T-helper 2 cell treated with Interferon-gamma antibody and Interleukin-4, amounts not matched to agents 100 ng/mL and 5 ng/mL, for 36 hours (primary cell): Measurements from ENCODE around the gene IRF6. TPM values are rescaled to one million over a fixed set of nuclear protein-coding genes. Genes with fewer than 3 reads are reported as not detected.
"Not testable (repeated sequence)": the region's sequence is repeated elsewhere in the genome, so short reads cannot be mapped to it uniquely, and the experiment has no call there.

Experiments used
- intact Hi-C: fragments of 100-400 bp; cut with micrococcal nuclease; formaldehyde crosslinking; loops from one replicate; pipeline ENCODE4 v1.15.1; 2023
- total RNA-seq: library from RNA; stranded (reverse); gene quantifications from 2 replicates; pipeline ENCODE4 v1.2.3, GENCODE V29; 2022

Gene IRF6
- total RNA-seq, 1 donor from 2014 or later = not detected

- intact Hi-C loops = loop anchor here (1.0 to 10.0 kb wide), 3 partner anchors 39 to 491 kb away; partner anchors contain the start of gene C1orf74
These were observed 17.4 kb upstream of the IRF6 start for GRCh38 chr1:209823143-209824041.

GRCh38 chr1:209822706-209823105, 16.8 kb upstream of the IRF6 start:
- intact Hi-C loops = loop anchor here (1.0 to 10.0 kb wide), 3 partner anchors 38 to 492 kb away; partner anchors contain the start of gene C1orf74

GRCh38 chr1:209820986-209821385, 15.0 kb upstream of the IRF6 start:
- intact Hi-C loops = loop anchor here (2.0 to 10.0 kb wide), 3 partner anchors 14 to 494 kb away; partner anchors contain the start of gene IRF6

- intact Hi-C loops = no loop called here
These were observed 13.1 kb upstream of the IRF6 start for GRCh38 chr1:209819058-209819457.

- intact Hi-C loops = no loop called here
These were observed 11.7 kb upstream of the IRF6 start for GRCh38 chr1:209817691-209818090.

- intact Hi-C loops = no loop called here
These were observed 11.0 kb upstream of the IRF6 start for GRCh38 chr1:209816923-209817322.

GRCh38 chr1:209815931-209816341, 10.0 kb upstream of the IRF6 start:
- intact Hi-C loops = no loop called here

- intact Hi-C loops = no loop called here
These were observed 9.5 kb upstream of the IRF6 start for GRCh38 chr1:209815490-209815889.

GRCh38 chr1:209813902-209814301, 8.0 kb upstream of the IRF6 start:
- intact Hi-C loops = no loop called here

GRCh38 chr1:209810783-209811182, 4.8 kb upstream of the IRF6 start:
- intact Hi-C loops = no loop called here

- intact Hi-C loops = no loop called here
These were observed 3.7 kb upstream of the IRF6 start for GRCh38 chr1:209809611-209810010.

GRCh38 chr1:209808059-209808581, 2.2 kb upstream of the IRF6 start:
- intact Hi-C loops = no loop called here

- intact Hi-C loops = loop anchor here (2.0 kb wide), 1 partner anchor 13 kb away; no protein-coding TSS in a partner anchor
These were observed 1.6 kb upstream of the IRF6 start for GRCh38 chr1:209807509-209807908.

GRCh38 chr1:209805341-209805781, 581 bp downstream of the IRF6 start:
- intact Hi-C loops = no loop called here

GRCh38 chr1:209803568-209803967, 2.4 kb downstream of the IRF6 start:
- intact Hi-C loops = no loop called here

- intact Hi-C loops = no loop called here
These were observed 3.2 kb downstream of the IRF6 start for GRCh38 chr1:209802780-209803152.

GRCh38 chr1:209802117-209802779, 3.7 kb downstream of the IRF6 start:
- intact Hi-C loops = no loop called here

- intact Hi-C loops = no loop called here
These were observed 4.7 kb downstream of the IRF6 start for GRCh38 chr1:209800984-209801834.

- intact Hi-C loops = no loop called here
These were observed 7.8 kb downstream of the IRF6 start for GRCh38 chr1:209797978-209798639.

- intact Hi-C loops = not testable (repeated sequence)
These were observed 12.2 kb downstream of the IRF6 start for GRCh38 chr1:209793711-209794110.
